ENCODE data around the gene MRAP2.

GRCh38 chr6:84019141-84019841 is 14.3 kb upstream of the MRAP2 start:
- no peak for TF ChIP-seq CTCF (optimal IDR thresholded peaks at IDR 0.05 in 1 of 3, IDR thresholded peaks at IDR 0.05 in 1 of 3, conservative IDR thresholded peaks at IDR 0.05 in 1 of 3; ENCODE audit: extremely low read depth in 1 of 3, insufficient read depth in 2 of 3, low read length in 3 of 3)
- no peak for TF ChIP-seq EZH2 (IDR thresholded peaks at IDR 0.05; ENCODE audit: low read length)
